ENCODE data around the gene GABRA5. TPM values are rescaled to one million over a fixed set of nuclear protein-coding genes. Genes with fewer than 3 reads are reported as not detected.

Gene GABRA5
- total RNA-seq, 1 experiment from 2014 or later: 4.9 TPM

DNA sequence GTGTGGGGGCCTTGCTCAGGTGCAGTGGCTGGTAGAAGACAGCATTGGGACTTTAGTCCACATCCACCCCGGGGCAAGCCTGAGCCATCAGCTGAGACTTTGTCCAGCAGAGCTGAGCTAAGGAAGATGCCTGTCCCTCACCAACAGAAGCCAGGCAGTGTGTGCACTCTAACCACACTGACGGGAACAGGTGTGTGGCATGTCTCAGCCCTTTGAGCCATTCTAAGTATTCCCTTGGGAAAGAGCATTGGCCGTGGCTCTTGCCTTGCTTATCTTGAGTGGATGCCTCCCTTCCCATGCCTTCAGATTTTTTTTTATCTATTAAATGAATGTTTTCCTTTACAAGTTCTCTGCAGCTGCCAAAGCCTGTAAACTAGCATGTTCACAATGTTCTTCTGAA, 3.5 kb downstream of the GABRA5 start:
- Mint-ChIP-seq H3K4me1 (peaks cover 17 to 18% of the 10 kb centered on the region in 2 experiments), H3K9me3 (no peaks in the 10 kb centered on the region), H3K27me3 (ENCODE audit: low read depth) (peaks cover 39% of the 10 kb centered on the region), H3K4me3 (no peak overlapping the region; a peak in 1 of 5 replicates), H3K36me3 (ENCODE audit: insufficient read depth in 1 of 3, low read depth in 3 of 3) (no peaks in the 10 kb centered on the region), H3K27ac (no peak overlapping the region)
- Histone ChIP-seq H4K20me1 (ENCODE audit: control insufficient read depth, insufficient read depth, insufficient read length) (no peaks in the 10 kb centered on the region), H3K27me3 (ENCODE audit: insufficient read depth, low read length) (peaks cover 5% of the 10 kb centered on the region), H4K8ac (replicated peaks; ENCODE audit: insufficient read length, low read depth, low read length) (no peak overlapping the region), H2BK15ac (ENCODE audit: low read depth, low read length) (no peak overlapping the region), H3K4me1 (ENCODE audit: insufficient read depth, low read length) (peaks cover 2% of the 10 kb centered on the region; the same call in 1 of the 2 replicates), H3K4me2 (ENCODE audit: insufficient read depth, insufficient read length, low read length) (no peak overlapping the region), H3K79me1 (ENCODE audit: insufficient read depth, low read depth, low read length, poor library complexity, severe bottlenecking) (no peaks in the 10 kb centered on the region), H3K4ac (ENCODE audit: low read depth, low read length) (no peak overlapping the region), H3K9ac (ENCODE audit: extremely low read depth, insufficient read length, low read length) (no peak overlapping the region), H3K14ac (ENCODE audit: insufficient read depth, low read length) (no peak overlapping the region), H4K91ac (ENCODE audit: insufficient read length, low read depth, low read length) (no peak overlapping the region), H3K9me3 (ENCODE audit: control insufficient read depth, low read depth, low read length) (no peaks in the 10 kb centered on the region), H2AK5ac (ENCODE audit: insufficient read length, low read length) (no peak overlapping the region), H2BK5ac (ENCODE audit: insufficient read length, low read length) (no peak overlapping the region), H2BK20ac (ENCODE audit: low read depth, low read length, poor library complexity, severe bottlenecking) (no peak overlapping the region), H3T11ph (ENCODE audit: low read length) (no peak overlapping the region), H3K23ac (ENCODE audit: insufficient read length, low read depth, low read length) (no peak overlapping the region), H3K27ac (ENCODE audit: insufficient read length, low read depth, low read length) (no peak overlapping the region), H2BK120ac (ENCODE audit: low read depth, low read length, poor library complexity, severe bottlenecking) (no peak overlapping the region), H2AFZ (ENCODE audit: low read length) (no peak overlapping the region), H2BK12ac (ENCODE audit: insufficient read length, low read depth, low read length) (no peak overlapping the region), H4K5ac (ENCODE audit: insufficient read length, low read depth, low read length) (no peak overlapping the region), H3K79me2 (ENCODE audit: insufficient read depth, low read length) (no peaks in the 10 kb centered on the region), H3K18ac (ENCODE audit: insufficient read length, low read depth, low read length) (no peak overlapping the region), H3K56ac (ENCODE audit: insufficient read length, low read depth, low read length) (no peak overlapping the region), H3K23me2 (ENCODE audit: insufficient read length, low read depth, low read length, poor library complexity, severe bottlenecking) (no peaks in the 10 kb centered on the region)
- DNase-seq: no peak
- TF ChIP-seq CTCF (conservative IDR thresholded peaks at IDR 0.05): no peak
- no CpG with 5 or more reads among the region's 3 CpGs for WGBS (ENCODE audit: extremely low coverage, insufficient read length, low lambda C conversion rate)
